ENCODE results near the gene ZNF396.

GRCh38 chr18:35376742-35377695, at the start of gene ZNF396:
- TF ChIP-seq CTCF (IDR thresholded peaks at IDR 0.05; ENCODE audit: insufficient read depth, low read length, poor library complexity, severe bottlenecking) = no peak
- no peak for TF ChIP-seq EZH2phosphoT487 (conservative IDR thresholded peaks at IDR 0.05; ENCODE audit: low read length)

All from SU-DHL-6 (cell line).